Epithelial cell of esophagus (primary cell): ENCODE data around the gene KRTAP10-3.

ENCODE experiments used
- DNase-seq: peaks from one replicate; pipeline ENCODE4 v3.0.0; 2010; ENCODE audit warnings: low read depth
- H3K4me3 ChIP-seq: 2 replicates; pipeline ENCODE4 v1.5.1; 2011; ENCODE audit warnings: mild to moderate bottlenecking, low read length, control low read depth
- TF ChIP-seq, protein P1 (sequence below): IDR thresholded peaks from 2 replicates; pipeline ENCODE4 v1.5.1; 2011; ENCODE audit warnings: low read depth, mild to moderate bottlenecking, low read length, control low read depth, inconsistent platforms; ENCODE audit not compliant: insufficient read depth; ENCODE audit errors: missing control alignments

KRTAP10-3 gene

GRCh38 chr21:44519346-44520325 lies 39.0 kb downstream of the KRTAP10-3 start:
- TF ChIP-seq, protein P1, sequence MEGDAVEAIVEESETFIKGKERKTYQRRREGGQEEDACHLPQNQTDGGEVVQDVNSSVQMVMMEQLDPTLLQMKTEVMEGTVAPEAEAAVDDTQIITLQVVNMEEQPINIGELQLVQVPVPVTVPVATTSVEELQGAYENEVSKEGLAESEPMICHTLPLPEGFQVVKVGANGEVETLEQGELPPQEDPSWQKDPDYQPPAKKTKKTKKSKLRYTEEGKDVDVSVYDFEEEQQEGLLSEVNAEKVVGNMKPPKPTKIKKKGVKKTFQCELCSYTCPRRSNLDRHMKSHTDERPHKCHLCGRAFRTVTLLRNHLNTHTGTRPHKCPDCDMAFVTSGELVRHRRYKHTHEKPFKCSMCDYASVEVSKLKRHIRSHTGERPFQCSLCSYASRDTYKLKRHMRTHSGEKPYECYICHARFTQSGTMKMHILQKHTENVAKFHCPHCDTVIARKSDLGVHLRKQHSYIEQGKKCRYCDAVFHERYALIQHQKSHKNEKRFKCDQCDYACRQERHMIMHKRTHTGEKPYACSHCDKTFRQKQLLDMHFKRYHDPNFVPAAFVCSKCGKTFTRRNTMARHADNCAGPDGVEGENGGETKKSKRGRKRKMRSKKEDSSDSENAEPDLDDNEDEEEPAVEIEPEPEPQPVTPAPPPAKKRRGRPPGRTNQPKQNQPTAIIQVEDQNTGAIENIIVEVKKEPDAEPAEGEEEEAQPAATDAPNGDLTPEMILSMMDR = no peak

GRCh38 chr21:44518686-44519085 lies 39.9 kb downstream of the KRTAP10-3 start:
- TF ChIP-seq, protein P1 = no peak
- DNase-seq = no peak
- H3K4me3 ChIP-seq = no peak overlapping the region

More at GRCh38 chr21:44519346-44520325, 39.0 kb downstream of the KRTAP10-3 start:
- DNase-seq = no peak
- H3K4me3 ChIP-seq = no peak overlapping the region

- no peak for DNase-seq
- H3K4me3 ChIP-seq = no peak overlapping the region
- TF ChIP-seq, protein P1 = no peak
These were observed 41.3 kb downstream of the KRTAP10-3 start for GRCh38 chr21:44517175-44517899.

DNA sequence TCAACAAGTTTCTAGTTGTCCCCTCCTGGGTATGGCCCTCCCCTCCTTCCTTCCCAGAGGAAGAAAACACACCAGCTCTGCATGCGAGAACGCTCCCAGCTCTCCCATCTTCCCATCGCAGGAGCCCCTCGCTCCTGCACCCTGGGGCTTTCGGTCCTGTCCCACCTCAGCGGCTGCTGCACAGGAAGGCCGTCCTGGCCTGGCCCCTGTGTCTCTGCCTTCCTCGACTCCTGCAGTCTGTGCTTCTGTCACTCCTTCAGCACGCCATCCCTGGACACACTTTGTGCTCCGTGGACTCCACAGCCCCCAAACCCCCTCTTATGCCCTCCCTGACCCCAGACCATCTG lies 41.8 kb downstream of the KRTAP10-3 start:
- TF ChIP-seq, protein P1 = no peak
- no peak overlapping the region for H3K4me3 ChIP-seq
- DNase-seq = no peak

GRCh38 chr21:44516342-44516741 lies 42.3 kb downstream of the KRTAP10-3 start:
- no peak overlapping the region for H3K4me3 ChIP-seq
- TF ChIP-seq, protein P1 = no peak
- no peak for DNase-seq

DNA sequence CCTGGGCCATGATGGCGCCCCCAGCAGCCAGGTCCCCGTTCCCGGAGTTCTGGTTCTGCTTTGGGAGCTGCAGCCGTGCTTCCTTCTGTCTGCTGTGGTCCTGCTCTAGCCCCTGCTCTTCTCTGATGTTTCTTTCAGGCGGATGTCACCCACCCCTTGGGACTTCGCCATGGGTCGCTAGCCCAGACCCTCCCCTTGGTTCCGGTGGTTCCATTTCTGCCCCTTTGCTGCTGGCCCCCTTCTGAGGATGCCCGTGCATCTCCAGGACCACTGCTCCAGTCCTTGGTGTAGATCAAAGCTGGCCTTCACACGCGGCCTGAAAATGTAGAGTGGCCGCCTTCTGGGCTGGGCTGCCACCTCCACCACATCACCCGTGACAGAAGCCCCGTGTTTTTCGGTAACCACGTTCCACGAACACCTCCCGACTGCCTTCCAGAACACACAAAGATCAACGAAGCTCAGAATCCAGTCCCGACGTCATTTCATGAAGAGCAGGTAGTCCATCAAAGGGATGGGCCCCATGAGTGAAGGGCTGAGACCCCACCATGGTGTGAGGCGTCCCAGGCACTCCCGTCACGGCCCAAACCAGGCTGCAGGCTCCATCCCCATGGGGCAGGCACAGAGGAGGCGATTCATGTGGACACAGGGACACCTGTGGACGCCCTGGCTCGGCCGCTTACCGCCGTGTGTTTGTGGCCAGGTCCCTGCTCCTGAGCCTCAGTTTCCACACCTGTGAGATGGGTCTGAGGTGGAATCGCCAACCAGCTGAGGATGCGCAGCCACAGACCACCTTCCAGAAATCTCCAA lies 43.0 kb downstream of the KRTAP10-3 start:
- DNase-seq = no peak
- TF ChIP-seq, protein P1 = no peak
- H3K4me3 ChIP-seq = no peak overlapping the region
